ENCODE measurements around the gene COL4A3. TPM values are rescaled to one million over a fixed set of nuclear protein-coding genes. Genes with fewer than 3 reads are reported as not detected.
A peak's percentile ranks its signal among the peaks of the same experiment; 100 is the strongest.

The COL4A3 gene
- total RNA-seq, 1 donor from 2014 or later: 1.1 TPM

DNA sequence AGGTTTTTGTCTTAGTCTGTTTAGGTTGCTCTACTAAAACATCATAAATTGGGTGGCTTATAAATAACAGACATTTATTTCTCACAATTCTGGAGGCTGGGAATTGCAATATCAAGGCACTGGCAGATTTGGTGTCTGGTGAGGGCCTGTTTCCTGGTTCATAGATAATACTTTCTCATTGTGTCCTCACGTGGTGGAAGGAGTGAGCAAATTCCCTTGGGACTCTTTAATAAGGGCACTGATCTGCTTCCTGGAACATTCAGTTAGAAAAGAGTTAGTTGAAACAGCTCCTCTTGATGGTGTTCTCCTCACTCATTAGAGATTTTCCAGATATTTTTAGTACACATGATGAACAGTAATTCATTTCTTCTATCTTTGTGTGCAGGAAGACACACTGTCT, 22.3 kb downstream of the COL4A3 start:
- intact Hi-C loops (cut with DNase I): loop anchor here (5.0 kb wide), 1 partner anchor 41 kb away; no protein-coding TSS in a partner anchor
- H3K4me1 ChIP-seq: peaks cover 9 to 17% of the 10 kb centered on the region in 2 donors
- TF ChIP-seq, protein P1, sequence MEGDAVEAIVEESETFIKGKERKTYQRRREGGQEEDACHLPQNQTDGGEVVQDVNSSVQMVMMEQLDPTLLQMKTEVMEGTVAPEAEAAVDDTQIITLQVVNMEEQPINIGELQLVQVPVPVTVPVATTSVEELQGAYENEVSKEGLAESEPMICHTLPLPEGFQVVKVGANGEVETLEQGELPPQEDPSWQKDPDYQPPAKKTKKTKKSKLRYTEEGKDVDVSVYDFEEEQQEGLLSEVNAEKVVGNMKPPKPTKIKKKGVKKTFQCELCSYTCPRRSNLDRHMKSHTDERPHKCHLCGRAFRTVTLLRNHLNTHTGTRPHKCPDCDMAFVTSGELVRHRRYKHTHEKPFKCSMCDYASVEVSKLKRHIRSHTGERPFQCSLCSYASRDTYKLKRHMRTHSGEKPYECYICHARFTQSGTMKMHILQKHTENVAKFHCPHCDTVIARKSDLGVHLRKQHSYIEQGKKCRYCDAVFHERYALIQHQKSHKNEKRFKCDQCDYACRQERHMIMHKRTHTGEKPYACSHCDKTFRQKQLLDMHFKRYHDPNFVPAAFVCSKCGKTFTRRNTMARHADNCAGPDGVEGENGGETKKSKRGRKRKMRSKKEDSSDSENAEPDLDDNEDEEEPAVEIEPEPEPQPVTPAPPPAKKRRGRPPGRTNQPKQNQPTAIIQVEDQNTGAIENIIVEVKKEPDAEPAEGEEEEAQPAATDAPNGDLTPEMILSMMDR (IDR thresholded peaks at IDR 0.05): no peak
- peak overlapping the region in 1 of 2 donors; percentile 85 for H3K27ac ChIP-seq
- no peak overlapping the region for H3K4me3 ChIP-seq
- no peak for DNase-seq (ENCODE audit: low spot score in 2 of 2)
- H3K36me3 ChIP-seq: no peaks in the 10 kb centered on the region
- H3K27me3 ChIP-seq: no peaks in the 10 kb centered on the region
- H3K9me3 ChIP-seq: no peaks in the 10 kb centered on the region

DNA sequence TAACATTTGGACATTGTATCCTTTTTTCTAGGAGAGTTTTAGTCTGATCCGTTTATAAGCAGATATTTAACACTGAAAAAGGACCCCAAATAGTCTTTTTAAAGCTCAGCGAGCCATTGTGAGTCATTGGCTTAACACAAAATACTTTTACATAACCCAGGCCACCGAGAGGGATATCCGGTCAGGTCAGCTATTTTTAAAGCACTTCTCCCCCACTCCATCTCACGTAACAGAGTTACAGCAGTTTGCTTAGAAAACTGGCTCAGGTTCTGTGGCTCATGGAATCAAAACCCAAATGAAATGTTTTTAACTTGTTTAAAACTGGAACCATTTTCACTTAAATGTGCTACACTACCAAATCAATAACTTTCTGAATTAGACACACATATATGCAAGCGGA, 23.9 kb downstream of the COL4A3 start:
- DNase-seq (ENCODE audit: low spot score in 2 of 2): peak in 1 of 2 donors; percentile 69
- peak overlapping the region; percentile 78 to 85 for H3K27ac ChIP-seq
- intact Hi-C loops (cut with DNase I): loop anchor here (2.0 to 5.0 kb wide), 2 partner anchors 23 to 39 kb away; partner anchors contain the start of genes COL4A3 and COL4A4

DNA sequence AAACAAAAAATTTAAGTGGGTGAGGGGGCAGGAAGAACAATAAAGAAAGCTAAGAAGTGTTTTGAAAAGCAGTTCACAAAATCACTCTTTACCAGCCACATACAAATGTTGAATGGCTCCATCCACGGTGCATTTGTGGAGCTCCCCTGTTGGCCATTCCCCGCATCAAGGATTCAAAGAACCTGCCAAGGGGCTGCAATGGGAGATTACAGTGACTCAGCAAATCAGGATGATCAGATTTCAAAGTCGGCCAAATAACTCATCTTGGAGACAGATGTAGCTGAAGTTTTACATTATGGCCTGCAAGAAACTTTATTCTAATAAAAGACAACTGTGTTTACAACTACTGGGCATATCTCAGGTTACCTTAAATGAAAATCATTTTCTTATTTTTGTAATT, 26.9 kb downstream of the COL4A3 start:
- Histone ChIP-seq H3K36me3 (no peaks in the 10 kb centered on the region), H3K9me3 (no peaks in the 10 kb centered on the region), H3K27ac (no peak overlapping the region), H3K4me1 (peaks cover 9 to 17% of the 10 kb centered on the region in 2 donors), H3K4me3 (no peak overlapping the region), H3K27me3 (no peaks in the 10 kb centered on the region)
- no peak for DNase-seq (ENCODE audit: low spot score in 2 of 2)
- intact Hi-C loops (cut with DNase I): no loop called here
- TF ChIP-seq, protein P1 (IDR thresholded peaks at IDR 0.05): no peak

More for the DNA sequence above, 23.9 kb downstream of the COL4A3 start:
- Histone ChIP-seq H3K27me3 (no peaks in the 10 kb centered on the region), H3K4me3 (peak overlapping the region in 1 of 2 donors; percentile 26), H3K4me1 (peaks cover 9 to 17% of the 10 kb centered on the region in 2 donors), H3K36me3 (no peaks in the 10 kb centered on the region), H3K9me3 (no peaks in the 10 kb centered on the region)
- TF ChIP-seq, protein P1 (IDR thresholded peaks at IDR 0.05): no peak

DNA sequence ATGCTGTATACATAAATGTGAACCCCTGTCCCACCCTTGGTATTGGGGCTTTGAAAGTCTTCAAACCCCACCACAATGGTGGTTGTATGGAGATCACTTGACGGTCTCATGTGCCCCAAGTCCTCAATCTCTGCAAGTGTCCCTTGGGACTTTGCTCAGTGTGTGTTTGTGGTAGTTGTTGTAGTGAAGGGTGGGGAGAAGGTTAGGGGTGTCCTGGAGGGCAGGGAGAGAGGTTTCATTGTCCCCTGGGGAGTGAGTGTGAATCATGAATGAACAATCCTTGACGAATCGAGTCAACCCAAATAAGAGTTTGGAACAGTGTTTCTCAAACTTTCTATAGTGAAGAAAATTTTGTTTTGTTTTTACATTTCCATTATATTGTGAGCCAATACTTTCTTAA, 28.1 kb downstream of the COL4A3 start:
- no peak overlapping the region for H3K4me3 ChIP-seq
- H3K4me1 ChIP-seq: peaks cover 6 to 12% of the 10 kb centered on the region in 2 donors
- no peaks in the 10 kb centered on the region for H3K27me3 ChIP-seq
- TF ChIP-seq, protein P1 (IDR thresholded peaks at IDR 0.05): no peak
- DNase-seq (ENCODE audit: low spot score in 2 of 2): no peak
- H3K27ac ChIP-seq: no peak overlapping the region
- intact Hi-C loops (cut with DNase I): no loop called here
- H3K36me3 ChIP-seq: no peaks in the 10 kb centered on the region
- H3K9me3 ChIP-seq: no peaks in the 10 kb centered on the region

DNA sequence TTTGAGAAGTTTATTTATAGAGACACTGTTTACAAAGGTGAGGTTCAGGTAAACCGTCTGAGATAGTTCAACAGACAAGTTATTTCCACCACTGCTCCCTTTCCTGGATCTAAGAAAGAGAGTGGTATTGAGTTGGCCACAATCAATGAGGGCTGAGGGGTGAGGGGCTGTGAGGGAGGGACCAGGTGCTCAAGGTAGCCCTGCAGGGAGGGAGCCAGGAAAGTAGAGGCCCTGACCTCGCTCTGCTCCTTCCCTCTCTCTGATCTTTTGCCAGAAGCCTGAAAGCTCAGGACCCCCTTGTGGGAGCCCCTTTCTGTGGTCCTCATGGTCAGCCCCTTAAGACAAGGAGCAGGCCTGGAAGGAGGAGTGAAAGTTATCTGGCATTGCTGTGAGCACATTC, 29.8 kb downstream of the COL4A3 start:
- Histone ChIP-seq H3K4me1 (peaks cover 0 to under 1% of the 10 kb centered on the region in 2 donors), H3K36me3 (no peaks in the 10 kb centered on the region), H3K27me3 (no peaks in the 10 kb centered on the region), H3K27ac (no peak overlapping the region), H3K9me3 (no peaks in the 10 kb centered on the region), H3K4me3 (no peak overlapping the region)
- intact Hi-C loops (cut with DNase I): no loop called here
- TF ChIP-seq, protein P1 (IDR thresholded peaks at IDR 0.05): no peak
- DNase-seq (ENCODE audit: low spot score in 2 of 2): no peak

DNA sequence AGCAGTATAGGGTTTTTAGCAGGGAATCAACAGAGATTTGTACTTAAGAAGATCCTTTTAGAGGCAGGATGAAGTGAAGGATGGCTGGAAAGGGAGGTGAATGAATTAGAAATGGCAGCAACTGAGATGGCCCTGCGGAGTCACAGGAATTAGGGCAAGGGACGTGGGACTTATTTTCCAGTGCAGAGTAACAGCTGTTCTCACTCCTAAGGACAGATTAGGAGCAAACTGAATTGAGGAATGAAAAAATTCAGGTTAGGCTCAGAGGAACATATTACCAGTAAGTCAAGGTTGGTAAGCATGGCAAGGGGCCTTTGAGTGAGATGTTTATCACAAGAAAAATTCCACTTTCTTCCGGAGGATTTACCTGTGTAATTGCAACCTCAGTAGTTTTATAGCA, 34.4 kb downstream of the COL4A3 start:
- TF ChIP-seq, protein P1 (IDR thresholded peaks at IDR 0.05): no peak
- H3K36me3 ChIP-seq: no peaks in the 10 kb centered on the region
- no peaks in the 10 kb centered on the region for H3K4me1 ChIP-seq
- H3K4me3 ChIP-seq: no peak overlapping the region
- intact Hi-C loops (cut with DNase I): no loop called here
- no peak for DNase-seq (ENCODE audit: low spot score in 2 of 2)
- H3K27ac ChIP-seq: no peak overlapping the region
- no peaks in the 10 kb centered on the region for H3K9me3 ChIP-seq
- H3K27me3 ChIP-seq: no peaks in the 10 kb centered on the region
